ENCODE data around the gene ADCK1. TPM values are rescaled to one million over a fixed set of nuclear protein-coding genes. Genes with fewer than 3 reads are reported as not detected.
A peak's percentile ranks its signal among the peaks of the same experiment; 100 is the strongest.

Gene ADCK1
- total and polyA plus RNA-seq, 9 of the 15 experiments (the other 6 are each of a cell fraction or from before 2014, with no cell fraction given) = 2.8 to 8.9 (median 4.3) TPM

- TF ChIP-seq, protein P1, sequence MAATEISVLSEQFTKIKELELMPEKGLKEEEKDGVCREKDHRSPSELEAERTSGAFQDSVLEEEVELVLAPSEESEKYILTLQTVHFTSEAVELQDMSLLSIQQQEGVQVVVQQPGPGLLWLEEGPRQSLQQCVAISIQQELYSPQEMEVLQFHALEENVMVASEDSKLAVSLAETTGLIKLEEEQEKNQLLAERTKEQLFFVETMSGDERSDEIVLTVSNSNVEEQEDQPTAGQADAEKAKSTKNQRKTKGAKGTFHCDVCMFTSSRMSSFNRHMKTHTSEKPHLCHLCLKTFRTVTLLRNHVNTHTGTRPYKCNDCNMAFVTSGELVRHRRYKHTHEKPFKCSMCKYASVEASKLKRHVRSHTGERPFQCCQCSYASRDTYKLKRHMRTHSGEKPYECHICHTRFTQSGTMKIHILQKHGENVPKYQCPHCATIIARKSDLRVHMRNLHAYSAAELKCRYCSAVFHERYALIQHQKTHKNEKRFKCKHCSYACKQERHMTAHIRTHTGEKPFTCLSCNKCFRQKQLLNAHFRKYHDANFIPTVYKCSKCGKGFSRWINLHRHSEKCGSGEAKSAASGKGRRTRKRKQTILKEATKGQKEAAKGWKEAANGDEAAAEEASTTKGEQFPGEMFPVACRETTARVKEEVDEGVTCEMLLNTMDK (IDR thresholded peaks at IDR 0.05; ENCODE audit: borderline replicate concordance, insufficient read depth, low read depth, low read length, poor library complexity, severe bottlenecking) = no peak
Observed at GRCh38 chr14:77979171-77979570, 179.3 kb downstream of the ADCK1 start (continued).

DNA sequence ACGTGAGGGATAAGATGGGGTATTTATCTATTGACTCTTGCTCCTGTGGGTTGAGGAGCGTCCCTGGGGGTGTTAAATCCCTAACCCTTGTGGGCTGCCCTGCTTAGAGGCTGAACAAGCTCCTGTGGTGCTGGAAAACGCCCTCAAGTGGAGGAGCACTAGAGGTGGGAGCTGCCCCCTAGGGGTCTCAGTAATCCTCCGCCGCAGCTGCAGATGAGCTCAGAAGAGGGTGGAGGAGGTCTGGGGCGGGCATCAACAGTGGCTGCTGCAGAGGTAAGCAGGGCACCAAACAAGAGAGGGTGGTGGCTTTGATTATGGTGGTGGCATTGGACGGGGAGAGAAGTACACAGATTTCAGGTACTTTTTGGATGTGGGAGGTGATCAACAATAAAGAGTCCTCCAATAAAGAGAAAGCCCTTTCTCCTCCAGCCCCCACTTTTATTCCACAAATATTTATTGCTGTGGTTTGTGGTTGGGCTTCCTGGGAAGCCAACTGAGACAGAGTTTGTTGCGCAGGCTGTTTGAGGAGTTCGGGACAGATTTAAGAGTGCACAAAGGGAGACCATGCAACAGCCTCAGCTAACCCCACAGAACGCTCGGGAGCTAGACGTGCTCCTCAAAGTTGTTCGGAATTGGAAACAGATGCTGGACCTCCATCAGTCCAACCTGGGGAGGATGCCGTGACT, 179.9 kb downstream of the ADCK1 start:
- no peaks in the 10 kb centered on the region for H4K20me1 ChIP-seq (replicated peaks; ENCODE audit: control insufficient read depth, insufficient read depth, low read length)
- peak; percentile 78; the same call in 1 of the 2 replicates for TF ChIP-seq ZBTB7A (IDR thresholded peaks at IDR 0.05; ENCODE audit: borderline replicate concordance, control insufficient read depth, low read depth, low read length)
- 0 out of 2 replicates have a peak, but pooled peaks have one; percentile 34 for TF ChIP-seq SMC3 (conservative IDR thresholded peaks at IDR 0.05; ENCODE audit: insufficient read depth, low read depth, low read length)
- TF ChIP-seq RAD21 (CRISPR knock-in tag; conservative IDR thresholded peaks at IDR 0.05 in 1 of 2, IDR thresholded peaks at IDR 0.05 in 1 of 2) = peak in 1 of 2 experiments; percentile 56; a peak in 3 of 4 replicates
- TF ChIP-seq, protein P2, sequence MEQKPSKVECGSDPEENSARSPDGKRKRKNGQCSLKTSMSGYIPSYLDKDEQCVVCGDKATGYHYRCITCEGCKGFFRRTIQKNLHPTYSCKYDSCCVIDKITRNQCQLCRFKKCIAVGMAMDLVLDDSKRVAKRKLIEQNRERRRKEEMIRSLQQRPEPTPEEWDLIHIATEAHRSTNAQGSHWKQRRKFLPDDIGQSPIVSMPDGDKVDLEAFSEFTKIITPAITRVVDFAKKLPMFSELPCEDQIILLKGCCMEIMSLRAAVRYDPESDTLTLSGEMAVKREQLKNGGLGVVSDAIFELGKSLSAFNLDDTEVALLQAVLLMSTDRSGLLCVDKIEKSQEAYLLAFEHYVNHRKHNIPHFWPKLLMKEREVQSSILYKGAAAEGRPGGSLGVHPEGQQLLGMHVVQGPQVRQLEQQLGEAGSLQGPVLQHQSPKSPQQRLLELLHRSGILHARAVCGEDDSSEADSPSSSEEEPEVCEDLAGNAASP (IDR thresholded peaks at IDR 0.05) = no peak
- peak; percentile 60 for TF ChIP-seq KAT2B (IDR thresholded peaks at IDR 0.05; ENCODE audit: low read depth, low read length)
- TF ChIP-seq ELF1 (tag; IDR thresholded peaks at IDR 0.05) = no peak
- TF ChIP-seq, protein P1 (IDR thresholded peaks at IDR 0.05; ENCODE audit: borderline replicate concordance, insufficient read depth, low read depth, low read length, poor library complexity, severe bottlenecking) = peak; percentile 86
- peak; percentile 65 to 98 (median 80) for TF ChIP-seq CTCF (IDR thresholded peaks at IDR 0.05 in 2 of 3, conservative IDR thresholded peaks at IDR 0.05 in 1 of 3; ENCODE audit: insufficient read depth in 2 of 3, low read depth in 1 of 3, low read length in 3 of 3)
- no peaks in the 10 kb centered on the region for H3K36me3 ChIP-seq (ENCODE audit: control insufficient read depth, insufficient read depth, low read length)
- ATAC-seq = peak; percentile 96
- no peak overlapping the region for H3K4me3 ChIP-seq
- H3K27ac ChIP-seq (ENCODE audit: extremely low read depth, low read depth, low read length) = no peak overlapping the region
- H3K4me1 ChIP-seq (replicated peaks in 1 of 2; ENCODE audit: control insufficient read depth in 2 of 2, insufficient read depth in 2 of 2, low read length in 2 of 2) = peaks cover 0 to 8% of the 10 kb centered on the region in 2 experiments; a peak in 1 of 5 replicates
- POLR2A ChIA-PET = interaction anchor here (0.5 kb wide), 1 partner anchor 12 kb away, joined by 3 read pairs; no protein-coding TSS in a partner anchor
- peak; percentile 40 to 61 (median 52) for DNase-seq (ENCODE audit: extremely low read depth in 1 of 4, low spot score in 3 of 4)
- no peaks in the 10 kb centered on the region for H3K9me3 ChIP-seq (replicated peaks; ENCODE audit: control insufficient read depth, insufficient read depth, low read depth, low read length)
- intact Hi-C loops (cut with micrococcal nuclease) (loop anchor here (1.0 kb wide), 1 partner anchor 118 kb away; no protein-coding TSS in a partner anchor), in situ Hi-C loops (cut with MboI) (no loop called here)
- no peak for FAIRE-seq
- H3K9ac ChIP-seq (ENCODE audit: insufficient read depth in 1 of 2, low read depth in 2 of 2, low read length in 2 of 2) = no peak overlapping the region; a peak in 1 of 4 replicates
- no peaks in the 10 kb centered on the region for H3K9me1 ChIP-seq (ENCODE audit: control insufficient read depth, insufficient read depth, low read length)
- no peak overlapping the region for H2AFZ ChIP-seq (ENCODE audit: low read depth, low read length)
- BruUV-seq (replicated peaks) = no TSS peak
- 29% methylated on average over 13 of the region's 14 CpGs for WGBS (ENCODE audit: insufficient coverage, low coverage, missing lambda C conversion rate)
- CTCF ChIA-PET (ENCODE audit: low intra/inter-chr PET ratio) = no interaction called here
- H3K79me2 ChIP-seq (ENCODE audit: control insufficient read depth, insufficient read depth, low read length) = no peaks in the 10 kb centered on the region
- H3K27me3 ChIP-seq (ENCODE audit: control insufficient read depth in 2 of 2, insufficient read depth in 2 of 2, low read length in 2 of 2) = no peaks in the 10 kb centered on the region
- no peak overlapping the region for H3K4me2 ChIP-seq (ENCODE audit: insufficient read depth, low read length)

All from K562 (cell line).